GM23248 (cell line): ENCODE results near the gene SHROOM3.

Experiments used
- EZH2 ChIP-seq: fragments of 200-600 bp; sonication (generic); IDR thresholded peaks from 2 replicates; pipeline ENCODE4 v1.6.1; 2018; ENCODE audit warnings: antibody characterized with exemption, mild to moderate bottlenecking; ENCODE audit not compliant: insufficient read depth, poor library complexity, severe bottlenecking
- EZH2phosphoT487 ChIP-seq: fragments of 200-600 bp; sonication (generic); IDR thresholded peaks from 2 replicates; pipeline ENCODE4 v1.6.1; 2018; ENCODE audit warnings: antibody characterized with exemption, moderate library complexity, mild to moderate bottlenecking, low read depth; ENCODE audit not compliant: insufficient read depth

DNA sequence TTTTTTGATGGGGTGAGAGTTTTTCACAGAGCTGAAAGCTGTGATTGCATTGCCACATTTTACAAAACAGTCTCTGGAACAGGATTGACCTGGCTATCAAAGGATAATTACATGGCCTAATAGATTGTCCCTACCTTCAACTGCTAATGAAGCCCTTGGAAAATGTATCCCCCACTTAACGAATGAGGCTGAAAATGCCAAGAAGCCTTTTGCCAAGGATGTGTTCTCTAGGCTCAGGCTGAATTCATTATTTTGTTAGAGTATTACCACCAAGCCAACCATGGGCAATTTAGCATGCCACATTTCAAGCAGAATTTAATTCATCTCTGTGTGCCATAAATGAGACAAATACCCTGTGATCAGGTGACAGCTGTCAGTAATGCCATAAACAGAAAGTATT lies 35.5 kb downstream of the SHROOM3 start:
- no peak for TF ChIP-seq EZH2phosphoT487
- no peak for TF ChIP-seq EZH2
